Right atrium auricular region (tissue), 2 donors: ENCODE results near the gene HS3ST5. TPM values are rescaled to one million over a fixed set of nuclear protein-coding genes. Genes with fewer than 3 reads are reported as not detected.

ENCODE experiments used
- DNase-seq: peaks from one replicate; pipeline ENCODE4 v3.0.0-alpha.2; 2019; ENCODE audit warnings: low spot score
- H3K27ac ChIP-seq, 2 donors: fragments of 200-600 bp; sonication (generic); 1 replicate in 1 of 2; 2 replicates in 1 of 2; pipeline ENCODE4 v1.5.1; 2016 to 2019
- H3K27me3 ChIP-seq, 2 donors: fragments of 200-600 bp; sonication (generic); one replicate each; pipeline versions ENCODE4 v1.5.1 to v1.6.0; 2017 to 2019
- H3K36me3 ChIP-seq: fragments of 200-600 bp; sonication (generic); one replicate; pipeline ENCODE4 v1.5.1; 2016
- H3K4me1 ChIP-seq, 2 donors: fragments of 200-600 bp; sonication (generic); one replicate each; pipeline versions ENCODE4 v1.5.1 to v1.6.0; 2017 to 2019
- H3K4me3 ChIP-seq, 2 donors: fragments of 200-600 bp; sonication (generic); 1 replicate in 1 of 2; 2 replicates in 1 of 2; pipeline ENCODE4 v1.5.1; 2017 to 2019; ENCODE audit warnings: mild to moderate bottlenecking in 1 of 2, moderate library complexity in 1 of 2
- H3K9me3 ChIP-seq, 2 donors: fragments of 200-600 bp; sonication (generic); one replicate each; pipeline ENCODE4 v1.5.1; 2019
- total RNA-seq, 2 donors: library from RNA; depleted of rRNA; stranded (reverse); fragments of >200 nt; gene quantifications; one replicate each; pipeline ENCODE4 v1.1.0, GENCODE V29; 2016
- TF ChIP-seq, protein P1 (sequence below), 2 donors: fragments of 200-600 bp; sonication (generic); IDR thresholded peaks; one replicate each; pipeline ENCODE4 v1.5.1; 2019; ENCODE audit warnings: antibody characterized with exemption in 2 of 2

The HS3ST5 gene
- total RNA-seq, 2 donors from 2014 or later = not detected

DNA sequence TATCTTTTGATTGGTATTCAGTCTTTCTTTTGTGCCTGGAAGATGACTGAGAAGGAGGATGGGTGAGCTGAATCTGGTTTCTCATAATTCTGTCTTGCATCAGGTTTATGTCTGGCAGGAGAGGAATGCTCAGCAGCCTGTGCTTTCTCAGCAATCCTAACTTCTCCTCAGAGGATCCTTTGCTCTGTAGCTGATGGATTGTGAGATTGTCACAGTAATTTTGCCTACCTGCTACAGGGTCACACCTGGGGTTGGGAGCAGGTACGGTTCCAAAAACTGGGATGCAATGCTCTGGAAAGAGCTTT lies 2.1 kb upstream of the HS3ST5 start:
- peaks cover 5 to 8% of the 10 kb centered on the region in 2 donors for H3K27me3 ChIP-seq
- no peak overlapping the region for H3K4me3 ChIP-seq
- TF ChIP-seq, protein P1, sequence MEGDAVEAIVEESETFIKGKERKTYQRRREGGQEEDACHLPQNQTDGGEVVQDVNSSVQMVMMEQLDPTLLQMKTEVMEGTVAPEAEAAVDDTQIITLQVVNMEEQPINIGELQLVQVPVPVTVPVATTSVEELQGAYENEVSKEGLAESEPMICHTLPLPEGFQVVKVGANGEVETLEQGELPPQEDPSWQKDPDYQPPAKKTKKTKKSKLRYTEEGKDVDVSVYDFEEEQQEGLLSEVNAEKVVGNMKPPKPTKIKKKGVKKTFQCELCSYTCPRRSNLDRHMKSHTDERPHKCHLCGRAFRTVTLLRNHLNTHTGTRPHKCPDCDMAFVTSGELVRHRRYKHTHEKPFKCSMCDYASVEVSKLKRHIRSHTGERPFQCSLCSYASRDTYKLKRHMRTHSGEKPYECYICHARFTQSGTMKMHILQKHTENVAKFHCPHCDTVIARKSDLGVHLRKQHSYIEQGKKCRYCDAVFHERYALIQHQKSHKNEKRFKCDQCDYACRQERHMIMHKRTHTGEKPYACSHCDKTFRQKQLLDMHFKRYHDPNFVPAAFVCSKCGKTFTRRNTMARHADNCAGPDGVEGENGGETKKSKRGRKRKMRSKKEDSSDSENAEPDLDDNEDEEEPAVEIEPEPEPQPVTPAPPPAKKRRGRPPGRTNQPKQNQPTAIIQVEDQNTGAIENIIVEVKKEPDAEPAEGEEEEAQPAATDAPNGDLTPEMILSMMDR (IDR thresholded peaks at IDR 0.05) = no peak
- no peak overlapping the region for H3K27ac ChIP-seq
- H3K9me3 ChIP-seq = no peaks in the 10 kb centered on the region
- peaks cover 0 to 25% of the 10 kb centered on the region in 2 donors for H3K4me1 ChIP-seq
- H3K36me3 ChIP-seq = no peaks in the 10 kb centered on the region
- DNase-seq = no peak

DNA sequence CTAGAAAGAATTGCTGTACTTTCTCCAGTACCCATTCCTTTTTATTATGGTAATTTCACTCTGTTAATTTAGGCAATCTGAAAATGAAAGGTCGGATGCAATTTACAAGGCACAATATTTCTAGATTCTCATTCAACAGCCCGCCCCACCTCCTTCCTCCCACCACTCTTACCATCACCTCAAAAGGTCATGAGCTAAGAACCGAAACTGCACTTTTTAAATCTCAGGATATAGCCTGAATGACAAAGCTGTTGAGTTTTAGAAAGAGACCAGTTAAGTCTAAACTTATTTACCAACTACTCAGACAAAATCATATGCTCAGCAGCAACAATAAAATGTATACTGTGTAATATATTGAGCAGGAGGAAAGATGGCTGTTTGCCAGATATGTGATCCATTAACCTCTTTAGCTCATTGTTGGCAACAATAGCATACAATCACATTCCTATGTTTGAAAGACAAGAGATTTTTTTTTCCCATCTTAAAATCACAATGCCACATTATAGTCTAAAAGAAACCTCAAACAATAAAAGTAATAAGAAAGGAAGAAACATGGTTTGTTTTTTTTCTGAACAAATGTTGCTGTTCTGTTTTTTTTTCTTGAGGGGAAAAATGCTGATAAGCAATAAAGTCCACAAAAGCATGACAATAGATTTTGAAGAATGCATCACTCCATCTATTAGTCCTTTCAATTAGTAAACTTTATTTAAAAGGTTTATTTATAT lies 1.6 kb upstream of the HS3ST5 start:
- Histone ChIP-seq H3K27ac (no peak overlapping the region), H3K4me1 (peaks cover 0 to 25% of the 10 kb centered on the region in 2 donors), H3K36me3 (no peaks in the 10 kb centered on the region), H3K27me3 (peaks cover 5 to 8% of the 10 kb centered on the region in 2 donors), H3K4me3 (no peak overlapping the region), H3K9me3 (no peaks in the 10 kb centered on the region)
- DNase-seq = no peak
- TF ChIP-seq, protein P1 (IDR thresholded peaks at IDR 0.05) = no peak

DNA sequence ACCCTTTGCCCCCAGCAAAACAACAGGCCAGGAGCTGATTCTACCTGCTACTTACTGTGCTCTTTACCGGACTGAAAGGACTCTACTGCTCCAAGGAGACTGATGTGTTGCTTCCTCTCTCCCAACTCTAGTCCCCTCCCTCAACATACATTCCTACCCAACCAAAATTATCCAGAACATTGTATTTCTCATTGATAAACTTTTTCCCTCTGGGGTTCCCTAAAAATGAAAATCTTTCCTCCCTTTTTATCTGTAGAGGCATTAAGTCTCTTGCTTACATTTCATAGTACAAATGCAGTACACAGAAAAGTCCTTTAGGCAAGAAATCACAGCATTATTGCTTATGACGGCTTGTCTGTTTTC lies 940 bp upstream of the HS3ST5 start:
- Histone ChIP-seq H3K27ac (no peak overlapping the region), H3K27me3 (peaks cover 5 to 8% of the 10 kb centered on the region in 2 donors), H3K4me1 (peaks cover 0 to 25% of the 10 kb centered on the region in 2 donors), H3K4me3 (peak overlapping the region in 1 of 2 donors; percentile 53), H3K9me3 (no peaks in the 10 kb centered on the region), H3K36me3 (no peaks in the 10 kb centered on the region)
- TF ChIP-seq, protein P1 (IDR thresholded peaks at IDR 0.05) = no peak
- no peak for DNase-seq

DNA sequence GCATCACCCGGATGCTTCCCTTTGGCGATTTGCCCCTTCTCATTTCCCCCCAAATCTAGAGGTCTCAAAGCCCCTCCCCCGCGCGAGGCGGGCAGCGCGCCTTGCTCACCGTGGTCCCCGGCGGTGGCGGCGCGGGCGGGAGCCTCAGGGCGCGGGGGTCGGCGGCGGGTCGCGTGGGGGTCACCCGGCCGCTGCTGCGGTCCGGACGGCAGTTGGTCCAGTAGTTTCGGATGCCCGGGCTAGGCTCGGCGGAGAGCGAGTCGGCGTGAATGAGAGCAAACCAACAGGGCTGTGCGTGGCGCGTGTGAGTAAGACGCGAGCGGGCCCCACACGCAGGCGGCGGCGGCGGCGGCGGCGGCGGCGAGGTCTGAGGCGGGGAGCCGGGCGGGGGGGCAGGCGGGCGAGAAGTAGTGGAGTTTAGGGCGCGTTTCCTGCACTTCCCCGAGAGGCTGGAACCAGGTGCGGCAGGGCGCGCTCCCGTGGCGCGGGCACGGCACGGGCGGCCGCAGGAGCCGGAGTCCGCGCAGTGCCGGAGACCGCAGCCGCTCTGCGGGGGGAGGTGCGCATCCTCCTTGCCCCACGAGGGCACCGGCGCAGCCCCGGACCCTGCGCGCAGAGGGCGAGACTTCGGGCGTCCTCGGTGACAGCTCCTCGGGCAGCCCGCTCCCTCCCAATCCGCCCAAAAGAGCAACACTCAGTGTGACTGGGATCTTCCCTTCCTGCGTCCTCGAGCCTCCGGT lies 567 bp downstream of the HS3ST5 start:
- H3K4me3 ChIP-seq = peak overlapping the region; percentile 16 to 53
- peaks cover 4 to 8% of the 10 kb centered on the region in 2 donors for H3K27me3 ChIP-seq
- H3K27ac ChIP-seq = no peak overlapping the region
- peaks cover 0 to 25% of the 10 kb centered on the region in 2 donors for H3K4me1 ChIP-seq
- DNase-seq = no peak
- H3K36me3 ChIP-seq = no peaks in the 10 kb centered on the region
- H3K9me3 ChIP-seq = no peaks in the 10 kb centered on the region
- TF ChIP-seq, protein P1 (IDR thresholded peaks at IDR 0.05) = no peak

DNA sequence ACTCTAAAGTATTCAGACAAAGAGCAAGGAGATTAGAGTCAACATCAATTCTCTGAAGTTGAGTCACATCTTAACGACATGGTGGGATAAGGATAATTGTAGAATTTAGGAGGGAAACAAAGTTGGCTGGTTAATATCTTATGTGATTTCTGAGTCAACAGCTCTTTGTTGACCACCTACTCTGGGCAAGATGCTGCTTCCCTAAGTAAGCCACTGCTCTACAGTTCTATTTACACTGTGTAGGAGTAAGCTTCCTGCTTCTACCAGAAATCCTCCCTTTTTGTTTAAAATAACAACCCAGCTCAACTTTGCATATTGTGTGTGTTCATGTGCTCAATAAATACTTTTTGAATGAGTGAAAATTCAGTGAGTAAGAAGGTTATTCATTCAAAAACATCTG lies 3.1 kb downstream of the HS3ST5 start:
- DNase-seq = no peak
- TF ChIP-seq, protein P1 (IDR thresholded peaks at IDR 0.05) = no peak
- Histone ChIP-seq H3K4me3 (no peak overlapping the region), H3K9me3 (no peaks in the 10 kb centered on the region), H3K36me3 (no peaks in the 10 kb centered on the region), H3K4me1 (peaks cover 0 to 25% of the 10 kb centered on the region in 2 donors), H3K27me3 (peaks cover 0 to 8% of the 10 kb centered on the region in 2 donors), H3K27ac (no peak overlapping the region)
